ENCODE measurements around the gene NME5.

GRCh38 chr5:138092301-138092700 is 46.9 kb downstream of the NME5 start:
- TF ChIP-seq CTCF (CRISPR knock-in tag; IDR thresholded peaks at IDR 0.05) (no peak), ZNF121 (CRISPR knock-in tag; IDR thresholded peaks at IDR 0.05) (no peak), DNMT1 (CRISPR knock-in tag; IDR thresholded peaks at IDR 0.05) (no peak), POLR2A (IDR thresholded peaks at IDR 0.05; ENCODE audit: insufficient read depth in 1 of 2, low read depth in 2 of 2, low read length in 2 of 2) (no peak), DRAP1 (CRISPR knock-in tag; IDR thresholded peaks at IDR 0.05) (no peak), ZNF484 (CRISPR knock-in tag; IDR thresholded peaks at IDR 0.05; ENCODE audit: borderline replicate concordance, low read depth) (no peak), ZNF644 (CRISPR knock-in tag; IDR thresholded peaks at IDR 0.05; ENCODE audit: low read depth) (no peak), FOSL2 (CRISPR knock-in tag; IDR thresholded peaks at IDR 0.05) (no peak), MTA1 (CRISPR knock-in tag; IDR thresholded peaks at IDR 0.05; ENCODE audit: borderline replicate concordance) (no peak)
